Loucy (cell line): ENCODE data around the gene FOXP1.

Experiments used
- EZH2phosphoT487 ChIP-seq: fragments of 200-600 bp; IDR thresholded peaks from 2 replicates; pipeline ENCODE4 v1.6.1; 2018; ENCODE audit warnings: antibody characterized with exemption, mild to moderate bottlenecking, moderate library complexity, borderline replicate concordance
- TF ChIP-seq, protein P1 (sequence below): fragments of 200-600 bp; sonication (generic); conservative IDR thresholded peaks from 2 replicates; pipeline ENCODE4 v1.5.1; 2014; ENCODE audit warnings: mild to moderate bottlenecking, antibody characterized with exemption, low read length

DNA sequence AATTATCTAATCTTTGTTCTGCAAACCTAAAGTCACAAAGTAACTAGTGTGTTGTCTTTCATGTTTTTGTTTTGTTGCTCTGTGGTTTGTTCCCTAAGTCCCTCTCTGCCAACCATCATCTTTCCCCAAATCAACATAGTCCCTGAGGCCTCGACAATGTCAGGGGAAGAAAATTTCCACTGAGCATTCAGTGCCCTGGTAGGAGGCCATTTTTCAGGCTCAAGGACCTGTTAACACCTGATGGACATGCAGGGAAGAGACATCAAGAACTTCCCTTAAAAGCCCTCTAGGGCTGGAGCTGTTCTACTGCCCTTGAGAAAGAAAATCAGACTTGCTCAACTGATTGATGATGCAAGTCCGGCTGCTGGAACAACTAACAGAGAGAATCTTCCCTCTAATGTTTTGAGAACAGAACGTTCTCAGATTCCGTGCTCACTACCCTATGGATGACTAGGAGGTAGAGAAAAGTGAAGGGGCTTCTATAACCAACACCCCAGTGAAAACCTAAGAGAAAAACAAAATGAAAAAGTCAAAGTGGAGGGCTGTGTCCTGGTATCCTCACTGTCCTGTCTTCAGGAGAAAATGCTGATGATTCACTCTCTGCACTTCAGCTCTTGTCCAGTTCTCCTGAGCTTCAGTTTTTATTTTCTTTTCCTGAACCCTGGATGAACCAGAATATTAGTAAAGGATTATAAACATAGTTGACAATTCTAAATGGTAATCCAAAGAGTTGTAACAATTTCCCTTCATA is 373.1 kb downstream of the FOXP1 start:
- TF ChIP-seq, protein P1, sequence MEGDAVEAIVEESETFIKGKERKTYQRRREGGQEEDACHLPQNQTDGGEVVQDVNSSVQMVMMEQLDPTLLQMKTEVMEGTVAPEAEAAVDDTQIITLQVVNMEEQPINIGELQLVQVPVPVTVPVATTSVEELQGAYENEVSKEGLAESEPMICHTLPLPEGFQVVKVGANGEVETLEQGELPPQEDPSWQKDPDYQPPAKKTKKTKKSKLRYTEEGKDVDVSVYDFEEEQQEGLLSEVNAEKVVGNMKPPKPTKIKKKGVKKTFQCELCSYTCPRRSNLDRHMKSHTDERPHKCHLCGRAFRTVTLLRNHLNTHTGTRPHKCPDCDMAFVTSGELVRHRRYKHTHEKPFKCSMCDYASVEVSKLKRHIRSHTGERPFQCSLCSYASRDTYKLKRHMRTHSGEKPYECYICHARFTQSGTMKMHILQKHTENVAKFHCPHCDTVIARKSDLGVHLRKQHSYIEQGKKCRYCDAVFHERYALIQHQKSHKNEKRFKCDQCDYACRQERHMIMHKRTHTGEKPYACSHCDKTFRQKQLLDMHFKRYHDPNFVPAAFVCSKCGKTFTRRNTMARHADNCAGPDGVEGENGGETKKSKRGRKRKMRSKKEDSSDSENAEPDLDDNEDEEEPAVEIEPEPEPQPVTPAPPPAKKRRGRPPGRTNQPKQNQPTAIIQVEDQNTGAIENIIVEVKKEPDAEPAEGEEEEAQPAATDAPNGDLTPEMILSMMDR, result no peak
- no peak for TF ChIP-seq EZH2phosphoT487
